K562 (cell line): ENCODE measurements around the gene RNF115. TPM values are rescaled to one million over a fixed set of nuclear protein-coding genes. Genes with fewer than 3 reads are reported as not detected.
A peak's percentile ranks its signal among the peaks of the same experiment; 100 is the strongest.

Experiments used
- ATAC-seq: fragments of 200-7000 bp; cut with Tn5 transposase; 3 replicates; pipeline ENCODE4 v1.9.1; 2020; ENCODE audit warnings: moderate library complexity
- BruUV-seq: library from RNA; stranded (reverse); fragments of 400-500 nt; replicated peaks from 2 replicates; lab custom pipeline; 2021; lab: Mats Ljungman, UMichigan
- CTCF ChIA-PET: fragments of 300-600 bp; formaldehyde crosslinking; extraction: SDS; loops from one replicate; lab custom pipeline; 2021; ENCODE audit warnings: low intra/inter-chr PET ratio; lab: Yijun Ruan, JAX
- POLR2A ChIA-PET: fragments of 300-600, 350-650 bp; sonication (Branson Sonifier 250); formaldehyde crosslinking; extraction: SDS; loops from one replicate; lab custom pipeline; 2021; ENCODE audit warnings: antibody characterized with exemption, inconsistent platforms; lab: Yijun Ruan, JAX
- DNase-seq, 4 experiments: peaks; one replicate each; pipeline versions ENCODE4 v3.0.0 to v3.0.0-alpha.2; 2011 to 2018; ENCODE audit warnings: low spot score in 3 of 4, mixed read lengths in 3 of 4; ENCODE audit errors: extremely low read depth in 1 of 4
- FAIRE-seq: peaks from 2 replicates; lab custom pipeline; 2011; peaks lifted over from hg19 to GRCh38; lab: Jason Lieb, UNC
- H2AFZ ChIP-seq: 2 replicates; pipeline ENCODE4 v1.6.0; 2011; ENCODE audit warnings: low read depth, low read length, control low read depth, inconsistent platforms
- H3K27ac ChIP-seq: fragments of 200-600 bp; 3 replicates; pipeline ENCODE4 v1.8.0; 2011; ENCODE audit warnings: low read depth, mild to moderate bottlenecking, control low read depth, inconsistent platforms, low read length, moderate library complexity, mixed read lengths; ENCODE audit errors: extremely low read depth
- H3K27me3 ChIP-seq, 2 experiments: fragments of 300-600 bp in 1 of 2; 2 replicates in 1 of 2; 3 replicates in 1 of 2; pipeline versions ENCODE4 v1.6.0 to v1.8.0; 2011; ENCODE audit warnings: inconsistent platforms in 2 of 2, low read length in 2 of 2, mild to moderate bottlenecking in 1 of 2, mixed read lengths in 1 of 2, moderate library complexity in 1 of 2; ENCODE audit not compliant: control insufficient read depth in 2 of 2, insufficient read depth in 2 of 2
- H3K36me3 ChIP-seq: fragments of 300-600 bp; 3 replicates; pipeline ENCODE4 v1.8.0; 2011; ENCODE audit warnings: mild to moderate bottlenecking, low read length, inconsistent platforms; ENCODE audit not compliant: control insufficient read depth, insufficient read depth
- H3K4me1 ChIP-seq, 2 experiments: fragments of 200-600 bp in 1 of 2; replicated peaks in 1 of 2; 2 replicates in 1 of 2; 3 replicates in 1 of 2; pipeline versions ENCODE4 v1.5.1 to v1.8.0; 2011; ENCODE audit warnings: inconsistent platforms in 2 of 2, low read length in 2 of 2, mild to moderate bottlenecking in 1 of 2, mixed read lengths in 1 of 2, moderate library complexity in 1 of 2; ENCODE audit not compliant: control insufficient read depth in 2 of 2, insufficient read depth in 2 of 2
- H3K4me2 ChIP-seq: 2 replicates; pipeline ENCODE4 v1.6.1; 2011; ENCODE audit warnings: low read length, control low read depth, inconsistent platforms, mixed read lengths; ENCODE audit not compliant: insufficient read depth
- H3K4me3 ChIP-seq: fragments of 200-600 bp; sonication (generic), shearing (Covaris generic); 2 replicates; pipeline ENCODE4 v1.5.1; 2016; ENCODE audit warnings: control low read depth, inconsistent platforms
- H3K79me2 ChIP-seq: fragments of 200-600 bp; 3 replicates; pipeline ENCODE4 v1.8.0; 2011; ENCODE audit warnings: low read length, inconsistent platforms; ENCODE audit not compliant: control insufficient read depth, insufficient read depth
- H3K9ac ChIP-seq, 2 experiments: 2 replicates each; pipeline versions ENCODE4 v1.6.0 to v1.6.1; 2011; ENCODE audit warnings: low read depth in 2 of 2, low read length in 2 of 2, control low read depth in 1 of 2, inconsistent platforms in 1 of 2, mild to moderate bottlenecking in 1 of 2, mixed read lengths in 1 of 2; ENCODE audit not compliant: insufficient read depth in 1 of 2
- H3K9me1 ChIP-seq: one replicate; pipeline ENCODE4 v1.6.0; 2011; ENCODE audit warnings: inconsistent platforms, mild to moderate bottlenecking, low read length, moderate library complexity; ENCODE audit not compliant: control insufficient read depth, insufficient read depth
- H3K9me3 ChIP-seq: replicated peaks from 2 replicates; pipeline ENCODE4 v1.5.1; 2011; ENCODE audit warnings: low read depth, low read length, inconsistent platforms; ENCODE audit not compliant: control insufficient read depth, insufficient read depth
- H4K20me1 ChIP-seq: replicated peaks from 2 replicates; pipeline ENCODE4 v1.6.1; 2011; ENCODE audit warnings: low read length, inconsistent platforms, mixed read lengths; ENCODE audit not compliant: control insufficient read depth, insufficient read depth
- C11orf30 ChIP-seq: fragments of 450-650 bp; IDR thresholded peaks from 2 replicates; pipeline ENCODE4 v1.6.1; 2016; ENCODE audit warnings: low read depth, mild to moderate bottlenecking
- MAFF ChIP-seq: IDR thresholded peaks from 2 replicates; pipeline ENCODE4 v1.6.1; 2012; ENCODE audit warnings: low read length, improper control_type of control experiment
- MAFG ChIP-seq: fragments of 450-650 bp; conservative IDR thresholded peaks from 2 replicates; pipeline ENCODE4 v1.6.1; 2016; ENCODE audit warnings: missing genetic modification characterization, missing compliant biosample characterization
- MAFK ChIP-seq: IDR thresholded peaks from 2 replicates; pipeline ENCODE4 v1.6.1; 2011; ENCODE audit warnings: low read length, improper control_type of control experiment
- SMARCA5 ChIP-seq: fragments of 450-650 bp; IDR thresholded peaks from 2 replicates; pipeline ENCODE4 v1.6.1; 2016
- SPI1 ChIP-seq: IDR thresholded peaks from 2 replicates; pipeline ENCODE4 v1.6.1; 2011; ENCODE audit warnings: low read depth, low read length, control low read depth, borderline replicate concordance
- SUPT5H ChIP-seq: fragments of 450-650 bp; IDR thresholded peaks from 2 replicates; pipeline ENCODE4 v1.6.1; 2016
- TCF3 ChIP-seq: sonication (generic); formaldehyde crosslinking; IDR thresholded peaks from 2 replicates; pipeline ENCODE4 v1.4.0; 2020; ENCODE audit warnings: mild to moderate bottlenecking, missing genetic modification reagents
- ZNF174 ChIP-seq: fragments of 250-450 bp; sonication (Bioruptor Pico); IDR thresholded peaks from 2 replicates; pipeline ENCODE4 v1.4.0; 2020; ENCODE audit warnings: mild to moderate bottlenecking
- ZNF316 ChIP-seq: fragments of 450-650 bp; IDR thresholded peaks from 2 replicates; pipeline ENCODE4 v1.6.1; 2016
- WGBS: fragments of 100-300 bp; shearing (Covaris generic); methylation state at CpG from one replicate; pipeline ENCODE4 v1.1.6; 2016; ENCODE audit warnings: low coverage, mixed read lengths; ENCODE audit not compliant: insufficient coverage; ENCODE audit errors: missing lambda C conversion rate; 5-methylcytosine and 5-hydroxymethylcytosine counted together
- in situ Hi-C: fragments of 300-500 bp; cut with MboI; formaldehyde crosslinking; loops from 4 replicates; pipeline ENCODE4 v1.15.0; 2018; ENCODE audit warnings: inconsistent platforms, mixed read lengths
- intact Hi-C: fragments of 100-400 bp; cut with micrococcal nuclease; formaldehyde crosslinking; loops from 2 replicates; pipeline ENCODE4 v1.14.2; 2022
- polyA plus RNA-seq, 8 experiments: library from polyadenylated mRNA; depleted of rRNA in 4 of 8; stranded (reverse) in 5 of 8; unstranded in 3 of 8; fragments of >200 nt; fragmentation: Nextera tagmentation in 2 of 8; fragmentation: Illumina TruSeq in 1 of 8; extraction: Ambion mirVana in 2 of 8; extraction: Trizol in 1 of 8; gene quantifications; 2 replicates each; pipeline versions ENCODE4 v1.2.1 to v1.2.3, GENCODE V29; 2011 to 2014; ENCODE audit warnings: inconsistent platforms in 1 of 8, missing spikeins in 1 of 8
- total RNA-seq, 7 experiments: library from RNA; depleted of rRNA in 6 of 7; stranded (reverse); fragments of >200 nt in 6 of 7; fragmentation: Illumina TruSeq in 2 of 7; extraction: Trizol in 2 of 7; gene quantifications; 2 replicates each; pipeline versions ENCODE4 v1.2.1 to v1.2.3, GENCODE V29; 2011 to 2021; ENCODE audit warnings: low replicate concordance in 1 of 7
- TF ChIP-seq, protein P1 (sequence below): sonication (generic); formaldehyde crosslinking; IDR thresholded peaks from 2 replicates; pipeline ENCODE4 v1.8.0; 2022; ENCODE audit warnings: missing genetic modification reagents, mild to moderate bottlenecking, borderline replicate concordance
- TF ChIP-seq, protein P2 (sequence below): sonication (generic); formaldehyde crosslinking; IDR thresholded peaks from 2 replicates; pipeline ENCODE4 v1.8.1; 2023; ENCODE audit warnings: mild to moderate bottlenecking, missing genetic modification reagents
- TF ChIP-seq, protein P3 (sequence below): fragments of 450-650 bp; IDR thresholded peaks from 2 replicates; pipeline ENCODE4 v1.6.1; 2017; ENCODE audit warnings: antibody characterized with exemption, mild to moderate bottlenecking

The RNF115 gene
- total and polyA plus RNA-seq, 9 of the 15 experiments (the other 6 are each of a cell fraction or from before 2014, with no cell fraction given), result 1.9 to 14.3 (median 9.5) TPM

DNA sequence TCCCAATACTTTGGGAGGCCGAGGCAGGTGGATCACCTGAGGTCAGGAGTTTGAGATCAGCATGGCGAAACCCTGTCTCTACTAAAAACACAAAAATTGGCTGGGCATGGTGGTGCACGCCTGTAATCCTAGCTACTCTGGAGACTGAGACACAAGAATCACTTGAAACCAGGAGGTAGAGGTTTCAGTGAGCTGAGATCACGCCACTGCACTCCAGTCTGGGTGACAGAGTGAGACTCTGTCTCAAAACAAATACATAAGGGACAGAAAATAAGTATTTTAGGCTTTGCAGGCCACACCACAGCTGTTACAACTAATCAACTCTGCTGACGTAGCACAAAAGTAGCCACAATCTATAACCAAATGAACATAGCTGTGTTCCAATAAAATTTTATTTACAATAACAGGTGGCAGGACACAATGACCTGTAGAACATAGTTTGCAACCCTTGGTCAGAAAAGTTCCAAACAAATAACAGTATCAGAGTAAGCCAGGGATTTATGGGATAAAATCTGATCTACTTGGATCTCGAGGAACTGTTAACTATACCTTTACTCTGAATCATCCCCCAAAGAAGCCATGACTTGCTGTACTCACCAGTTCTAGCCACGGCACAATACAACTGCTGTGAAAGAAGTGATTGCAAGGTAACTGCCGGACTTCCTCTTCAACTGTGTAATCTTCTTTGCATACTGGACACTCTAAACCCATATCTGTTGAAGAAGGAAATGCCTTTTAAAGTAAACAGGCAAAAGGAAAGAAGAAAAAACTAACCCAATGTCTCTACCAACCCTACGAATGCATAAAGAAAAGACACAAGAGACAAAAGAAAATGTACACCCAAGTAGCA lies 76.3 kb downstream of the RNF115 start:
- TF ChIP-seq, protein P1, sequence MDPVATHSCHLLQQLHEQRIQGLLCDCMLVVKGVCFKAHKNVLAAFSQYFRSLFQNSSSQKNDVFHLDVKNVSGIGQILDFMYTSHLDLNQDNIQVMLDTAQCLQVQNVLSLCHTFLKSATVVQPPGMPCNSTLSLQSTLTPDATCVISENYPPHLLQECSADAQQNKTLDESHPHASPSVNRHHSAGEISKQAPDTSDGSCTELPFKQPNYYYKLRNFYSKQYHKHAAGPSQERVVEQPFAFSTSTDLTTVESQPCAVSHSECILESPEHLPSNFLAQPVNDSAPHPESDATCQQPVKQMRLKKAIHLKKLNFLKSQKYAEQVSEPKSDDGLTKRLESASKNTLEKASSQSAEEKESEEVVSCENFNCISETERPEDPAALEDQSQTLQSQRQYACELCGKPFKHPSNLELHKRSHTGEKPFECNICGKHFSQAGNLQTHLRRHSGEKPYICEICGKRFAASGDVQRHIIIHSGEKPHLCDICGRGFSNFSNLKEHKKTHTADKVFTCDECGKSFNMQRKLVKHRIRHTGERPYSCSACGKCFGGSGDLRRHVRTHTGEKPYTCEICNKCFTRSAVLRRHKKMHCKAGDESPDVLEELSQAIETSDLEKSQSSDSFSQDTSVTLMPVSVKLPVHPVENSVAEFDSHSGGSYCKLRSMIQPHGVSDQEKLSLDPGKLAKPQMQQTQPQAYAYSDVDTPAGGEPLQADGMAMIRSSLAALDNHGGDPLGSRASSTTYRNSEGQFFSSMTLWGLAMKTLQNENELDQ, result no peak
- TF ChIP-seq SPI1 (peak; percentile 27; the same call in 1 of the 2 replicates), ZNF174 (CRISPR knock-in tag) (no peak), SMARCA5 (no peak), MAFG (tag) (peak; percentile 40; the same call in 1 of the 2 replicates), MAFK (peak; percentile 28; the same call in 1 of the 2 replicates), SUPT5H (no peak), ZNF316 (peak; percentile 57), C11orf30 (peak; percentile 36), TCF3 (no peak), MAFF (peak; percentile 44; the same call in 1 of the 2 replicates)
- TF ChIP-seq, protein P2, sequence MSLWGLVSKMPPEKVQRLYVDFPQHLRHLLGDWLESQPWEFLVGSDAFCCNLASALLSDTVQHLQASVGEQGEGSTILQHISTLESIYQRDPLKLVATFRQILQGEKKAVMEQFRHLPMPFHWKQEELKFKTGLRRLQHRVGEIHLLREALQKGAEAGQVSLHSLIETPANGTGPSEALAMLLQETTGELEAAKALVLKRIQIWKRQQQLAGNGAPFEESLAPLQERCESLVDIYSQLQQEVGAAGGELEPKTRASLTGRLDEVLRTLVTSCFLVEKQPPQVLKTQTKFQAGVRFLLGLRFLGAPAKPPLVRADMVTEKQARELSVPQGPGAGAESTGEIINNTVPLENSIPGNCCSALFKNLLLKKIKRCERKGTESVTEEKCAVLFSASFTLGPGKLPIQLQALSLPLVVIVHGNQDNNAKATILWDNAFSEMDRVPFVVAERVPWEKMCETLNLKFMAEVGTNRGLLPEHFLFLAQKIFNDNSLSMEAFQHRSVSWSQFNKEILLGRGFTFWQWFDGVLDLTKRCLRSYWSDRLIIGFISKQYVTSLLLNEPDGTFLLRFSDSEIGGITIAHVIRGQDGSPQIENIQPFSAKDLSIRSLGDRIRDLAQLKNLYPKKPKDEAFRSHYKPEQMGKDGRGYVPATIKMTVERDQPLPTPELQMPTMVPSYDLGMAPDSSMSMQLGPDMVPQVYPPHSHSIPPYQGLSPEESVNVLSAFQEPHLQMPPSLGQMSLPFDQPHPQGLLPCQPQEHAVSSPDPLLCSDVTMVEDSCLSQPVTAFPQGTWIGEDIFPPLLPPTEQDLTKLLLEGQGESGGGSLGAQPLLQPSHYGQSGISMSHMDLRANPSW (CRISPR knock-in tag), result no peak
- TF ChIP-seq, protein P3, sequence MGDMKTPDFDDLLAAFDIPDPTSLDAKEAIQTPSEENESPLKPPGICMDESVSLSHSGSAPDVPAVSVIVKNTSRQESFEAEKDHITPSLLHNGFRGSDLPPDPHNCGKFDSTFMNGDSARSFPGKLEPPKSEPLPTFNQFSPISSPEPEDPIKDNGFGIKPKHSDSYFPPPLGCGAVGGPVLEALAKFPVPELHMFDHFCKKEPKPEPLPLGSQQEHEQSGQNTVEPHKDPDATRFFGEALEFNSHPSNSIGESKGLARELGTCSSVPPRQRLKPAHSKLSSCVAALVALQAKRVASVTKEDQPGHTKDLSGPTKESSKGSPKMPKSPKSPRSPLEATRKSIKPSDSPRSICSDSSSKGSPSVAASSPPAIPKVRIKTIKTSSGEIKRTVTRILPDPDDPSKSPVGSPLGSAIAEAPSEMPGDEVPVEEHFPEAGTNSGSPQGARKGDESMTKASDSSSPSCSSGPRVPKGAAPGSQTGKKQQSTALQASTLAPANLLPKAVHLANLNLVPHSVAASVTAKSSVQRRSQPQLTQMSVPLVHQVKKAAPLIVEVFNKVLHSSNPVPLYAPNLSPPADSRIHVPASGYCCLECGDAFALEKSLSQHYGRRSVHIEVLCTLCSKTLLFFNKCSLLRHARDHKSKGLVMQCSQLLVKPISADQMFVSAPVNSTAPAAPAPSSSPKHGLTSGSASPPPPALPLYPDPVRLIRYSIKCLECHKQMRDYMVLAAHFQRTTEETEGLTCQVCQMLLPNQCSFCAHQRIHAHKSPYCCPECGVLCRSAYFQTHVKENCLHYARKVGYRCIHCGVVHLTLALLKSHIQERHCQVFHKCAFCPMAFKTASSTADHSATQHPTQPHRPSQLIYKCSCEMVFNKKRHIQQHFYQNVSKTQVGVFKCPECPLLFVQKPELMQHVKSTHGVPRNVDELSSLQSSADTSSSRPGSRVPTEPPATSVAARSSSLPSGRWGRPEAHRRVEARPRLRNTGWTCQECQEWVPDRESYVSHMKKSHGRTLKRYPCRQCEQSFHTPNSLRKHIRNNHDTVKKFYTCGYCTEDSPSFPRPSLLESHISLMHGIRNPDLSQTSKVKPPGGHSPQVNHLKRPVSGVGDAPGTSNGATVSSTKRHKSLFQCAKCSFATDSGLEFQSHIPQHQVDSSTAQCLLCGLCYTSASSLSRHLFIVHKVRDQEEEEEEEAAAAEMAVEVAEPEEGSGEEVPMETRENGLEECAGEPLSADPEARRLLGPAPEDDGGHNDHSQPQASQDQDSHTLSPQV, result no peak
- Histone ChIP-seq H4K20me1 (no peaks in the 10 kb centered on the region), H3K9me1 (no peaks in the 10 kb centered on the region), H3K4me1 (no peaks in the 10 kb centered on the region), H3K9ac (no peak overlapping the region), H3K79me2 (no peaks in the 10 kb centered on the region), H3K4me2 (no peak overlapping the region), H3K27ac (no peak overlapping the region), H3K4me3 (no peak overlapping the region), H3K9me3 (no peaks in the 10 kb centered on the region), H3K36me3 (peaks cover 65% of the 10 kb centered on the region), H3K27me3 (no peaks in the 10 kb centered on the region), H2AFZ (no peak overlapping the region)
- POLR2A ChIA-PET, result no interaction called here
- no peak for FAIRE-seq
- no peak for DNase-seq
- no TSS peak for BruUV-seq
- CTCF ChIA-PET, result no interaction called here
- 78% methylated on average over 9 of the region's 9 CpGs for WGBS
- intact Hi-C loops (loop anchor here (10.0 kb wide), 1 partner anchor 77 kb away; the partner anchor contains the start of genes POLR3C and RNF115), in situ Hi-C loops (no loop called here)
- ATAC-seq, result no peak
